K562 (cell line): ENCODE measurements around the gene SATB1. TPM values are rescaled to one million over a fixed set of nuclear protein-coding genes. Genes with fewer than 3 reads are reported as not detected.

ENCODE experiments used
- ATAC-seq: fragments of 200-7000 bp; cut with Tn5 transposase; 3 replicates; pipeline ENCODE4 v1.9.1; 2020; ENCODE audit warnings: moderate library complexity
- BruUV-seq: library from RNA; stranded (reverse); fragments of 400-500 nt; replicated peaks from 2 replicates; lab custom pipeline; 2021; lab: Mats Ljungman, UMichigan
- CTCF ChIA-PET: fragments of 300-600 bp; formaldehyde crosslinking; extraction: SDS; loops from one replicate; lab custom pipeline; 2021; ENCODE audit warnings: low intra/inter-chr PET ratio; lab: Yijun Ruan, JAX
- POLR2A ChIA-PET: fragments of 300-600, 350-650 bp; sonication (Branson Sonifier 250); formaldehyde crosslinking; extraction: SDS; loops from one replicate; lab custom pipeline; 2021; ENCODE audit warnings: antibody characterized with exemption, inconsistent platforms; lab: Yijun Ruan, JAX
- DNase-seq, 4 experiments: peaks; one replicate each; pipeline versions ENCODE4 v3.0.0 to v3.0.0-alpha.2; 2011 to 2018; ENCODE audit warnings: low spot score in 3 of 4, mixed read lengths in 3 of 4; ENCODE audit errors: extremely low read depth in 1 of 4
- FAIRE-seq: peaks from 2 replicates; lab custom pipeline; 2011; peaks lifted over from hg19 to GRCh38; lab: Jason Lieb, UNC
- H2AFZ ChIP-seq: 2 replicates; pipeline ENCODE4 v1.6.0; 2011; ENCODE audit warnings: low read depth, low read length, control low read depth, inconsistent platforms
- H3K27ac ChIP-seq: fragments of 200-600 bp; 3 replicates; pipeline ENCODE4 v1.8.0; 2011; ENCODE audit warnings: low read depth, mild to moderate bottlenecking, control low read depth, inconsistent platforms, low read length, moderate library complexity, mixed read lengths; ENCODE audit errors: extremely low read depth
- H3K27me3 ChIP-seq, 2 experiments: fragments of 300-600 bp in 1 of 2; 2 replicates in 1 of 2; 3 replicates in 1 of 2; pipeline versions ENCODE4 v1.6.0 to v1.8.0; 2011; ENCODE audit warnings: inconsistent platforms in 2 of 2, low read length in 2 of 2, mild to moderate bottlenecking in 1 of 2, mixed read lengths in 1 of 2, moderate library complexity in 1 of 2; ENCODE audit not compliant: control insufficient read depth in 2 of 2, insufficient read depth in 2 of 2
- H3K36me3 ChIP-seq: fragments of 300-600 bp; 3 replicates; pipeline ENCODE4 v1.8.0; 2011; ENCODE audit warnings: mild to moderate bottlenecking, low read length, inconsistent platforms; ENCODE audit not compliant: control insufficient read depth, insufficient read depth
- H3K4me1 ChIP-seq, 2 experiments: fragments of 200-600 bp in 1 of 2; replicated peaks in 1 of 2; 2 replicates in 1 of 2; 3 replicates in 1 of 2; pipeline versions ENCODE4 v1.5.1 to v1.8.0; 2011; ENCODE audit warnings: inconsistent platforms in 2 of 2, low read length in 2 of 2, mild to moderate bottlenecking in 1 of 2, mixed read lengths in 1 of 2, moderate library complexity in 1 of 2; ENCODE audit not compliant: control insufficient read depth in 2 of 2, insufficient read depth in 2 of 2
- H3K4me2 ChIP-seq: 2 replicates; pipeline ENCODE4 v1.6.1; 2011; ENCODE audit warnings: low read length, control low read depth, inconsistent platforms, mixed read lengths; ENCODE audit not compliant: insufficient read depth
- H3K4me3 ChIP-seq: fragments of 200-600 bp; sonication (generic), shearing (Covaris generic); 2 replicates; pipeline ENCODE4 v1.5.1; 2016; ENCODE audit warnings: control low read depth, inconsistent platforms
- H3K79me2 ChIP-seq: fragments of 200-600 bp; 3 replicates; pipeline ENCODE4 v1.8.0; 2011; ENCODE audit warnings: low read length, inconsistent platforms; ENCODE audit not compliant: control insufficient read depth, insufficient read depth
- H3K9ac ChIP-seq, 2 experiments: 2 replicates each; pipeline versions ENCODE4 v1.6.0 to v1.6.1; 2011; ENCODE audit warnings: low read depth in 2 of 2, low read length in 2 of 2, control low read depth in 1 of 2, inconsistent platforms in 1 of 2, mild to moderate bottlenecking in 1 of 2, mixed read lengths in 1 of 2; ENCODE audit not compliant: insufficient read depth in 1 of 2
- H3K9me1 ChIP-seq: one replicate; pipeline ENCODE4 v1.6.0; 2011; ENCODE audit warnings: inconsistent platforms, mild to moderate bottlenecking, low read length, moderate library complexity; ENCODE audit not compliant: control insufficient read depth, insufficient read depth
- H3K9me3 ChIP-seq: replicated peaks from 2 replicates; pipeline ENCODE4 v1.5.1; 2011; ENCODE audit warnings: low read depth, low read length, inconsistent platforms; ENCODE audit not compliant: control insufficient read depth, insufficient read depth
- H4K20me1 ChIP-seq: replicated peaks from 2 replicates; pipeline ENCODE4 v1.6.1; 2011; ENCODE audit warnings: low read length, inconsistent platforms, mixed read lengths; ENCODE audit not compliant: control insufficient read depth, insufficient read depth
- GTF2A2 ChIP-seq: IDR thresholded peaks from 2 replicates; pipeline ENCODE4 v1.6.1; 2016; ENCODE audit warnings: mild to moderate bottlenecking, missing genetic modification characterization, missing compliant biosample characterization
- GTF2E2 ChIP-seq: fragments of 200-800 bp; sonication (Bioruptor generic); IDR thresholded peaks from 2 replicates; pipeline ENCODE4 v1.6.1; 2016; ENCODE audit warnings: missing genetic modification characterization, missing compliant biosample characterization
- MAFF ChIP-seq: IDR thresholded peaks from 2 replicates; pipeline ENCODE4 v1.6.1; 2012; ENCODE audit warnings: low read length, improper control_type of control experiment
- MAFG ChIP-seq: fragments of 450-650 bp; conservative IDR thresholded peaks from 2 replicates; pipeline ENCODE4 v1.6.1; 2016; ENCODE audit warnings: missing genetic modification characterization, missing compliant biosample characterization
- SMAD3 ChIP-seq: fragments of 450-650 bp; formaldehyde crosslinking; conservative IDR thresholded peaks from 2 replicates; pipeline ENCODE4 v1.4.0; 2020; ENCODE audit warnings: mild to moderate bottlenecking
- in situ Hi-C: fragments of 300-500 bp; cut with MboI; formaldehyde crosslinking; loops from 4 replicates; pipeline ENCODE4 v1.15.0; 2018; ENCODE audit warnings: inconsistent platforms, mixed read lengths
- intact Hi-C: fragments of 100-400 bp; cut with micrococcal nuclease; formaldehyde crosslinking; loops from 2 replicates; pipeline ENCODE4 v1.14.2; 2022
- polyA plus RNA-seq, 8 experiments: library from polyadenylated mRNA; depleted of rRNA in 4 of 8; stranded (reverse) in 5 of 8; unstranded in 3 of 8; fragments of >200 nt; fragmentation: Nextera tagmentation in 2 of 8; fragmentation: Illumina TruSeq in 1 of 8; extraction: Ambion mirVana in 2 of 8; extraction: Trizol in 1 of 8; gene quantifications; 2 replicates each; pipeline versions ENCODE4 v1.2.1 to v1.2.3, GENCODE V29; 2011 to 2014; ENCODE audit warnings: inconsistent platforms in 1 of 8, missing spikeins in 1 of 8
- total RNA-seq, 7 experiments: library from RNA; depleted of rRNA in 6 of 7; stranded (reverse); fragments of >200 nt in 6 of 7; fragmentation: Illumina TruSeq in 2 of 7; extraction: Trizol in 2 of 7; gene quantifications; 2 replicates each; pipeline versions ENCODE4 v1.2.1 to v1.2.3, GENCODE V29; 2011 to 2021; ENCODE audit warnings: low replicate concordance in 1 of 7
- TF ChIP-seq, protein P1 (sequence below): fragments of 450-650 bp; formaldehyde crosslinking; conservative IDR thresholded peaks from 2 replicates; pipeline ENCODE4 v1.4.0; 2022; ENCODE audit warnings: mild to moderate bottlenecking, missing genetic modification characterization
- TF ChIP-seq, protein P2 (sequence below): fragments of 450-650 bp; IDR thresholded peaks from 2 replicates; pipeline ENCODE4 v1.6.1; 2016; ENCODE audit warnings: borderline replicate concordance
- TF ChIP-seq, protein P3 (sequence below): fragments of 250-450 bp; sonication (Bioruptor Pico); IDR thresholded peaks from 2 replicates; pipeline ENCODE4 v1.4.0; 2020

The SATB1 gene
- total and polyA plus RNA-seq, 9 of the 15 experiments (the other 6 are each of a cell fraction or from before 2014, with no cell fraction given) = 0.03 to 2.5 (median 0.15) TPM; not detected in 1

DNA sequence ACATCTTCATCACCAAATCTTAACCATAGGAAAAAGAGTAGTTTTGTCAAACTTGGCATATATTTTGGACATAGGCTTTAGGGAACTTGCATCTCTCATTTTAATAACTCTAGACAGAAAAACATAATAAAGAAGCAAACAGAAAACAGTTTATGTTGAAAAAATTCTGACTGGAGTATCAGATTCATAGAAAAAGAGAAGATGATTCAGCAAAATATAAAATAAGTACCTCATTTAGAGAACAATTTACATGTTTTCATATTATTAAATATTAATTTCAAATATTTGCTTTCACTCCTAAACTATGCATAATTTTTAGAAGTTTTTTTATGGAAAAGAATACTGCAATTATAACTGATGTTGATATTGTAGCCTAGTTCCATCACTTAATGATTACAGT is 12.5 kb downstream of the SATB1 start:
- in situ Hi-C loops = loop anchor here (25.0 kb wide), 1 partner anchor 975 kb away; no protein-coding TSS in a partner anchor
- H3K4me1 ChIP-seq = no peaks in the 10 kb centered on the region
- no peaks in the 10 kb centered on the region for H3K9me3 ChIP-seq
- no peak overlapping the region for H3K27ac ChIP-seq
- no peaks in the 10 kb centered on the region for H4K20me1 ChIP-seq
- DNase-seq (no peak), FAIRE-seq (no peak), ATAC-seq (no peak)
- H3K9me1 ChIP-seq = no peaks in the 10 kb centered on the region
- ChIA-PET CTCF (no interaction called here), POLR2A (no interaction called here)
- no peaks in the 10 kb centered on the region for H3K79me2 ChIP-seq
- H3K4me3 ChIP-seq = no peak overlapping the region
- no peaks in the 10 kb centered on the region for H3K27me3 ChIP-seq
- no peak overlapping the region for H3K9ac ChIP-seq
- H2AFZ ChIP-seq = no peak overlapping the region
- BruUV-seq = no TSS peak
- intact Hi-C loops = no loop called here
- H3K36me3 ChIP-seq = no peaks in the 10 kb centered on the region
- no peak overlapping the region for H3K4me2 ChIP-seq
- TF ChIP-seq GTF2E2 (tag) (no peak), GTF2A2 (tag) (no peak), MAFF (peak; percentile 22; the same call in 1 of the 2 replicates), MAFG (tag) (peak; percentile 58), SMAD3 (CRISPR knock-in tag) (no peak)
- TF ChIP-seq, protein P1, sequence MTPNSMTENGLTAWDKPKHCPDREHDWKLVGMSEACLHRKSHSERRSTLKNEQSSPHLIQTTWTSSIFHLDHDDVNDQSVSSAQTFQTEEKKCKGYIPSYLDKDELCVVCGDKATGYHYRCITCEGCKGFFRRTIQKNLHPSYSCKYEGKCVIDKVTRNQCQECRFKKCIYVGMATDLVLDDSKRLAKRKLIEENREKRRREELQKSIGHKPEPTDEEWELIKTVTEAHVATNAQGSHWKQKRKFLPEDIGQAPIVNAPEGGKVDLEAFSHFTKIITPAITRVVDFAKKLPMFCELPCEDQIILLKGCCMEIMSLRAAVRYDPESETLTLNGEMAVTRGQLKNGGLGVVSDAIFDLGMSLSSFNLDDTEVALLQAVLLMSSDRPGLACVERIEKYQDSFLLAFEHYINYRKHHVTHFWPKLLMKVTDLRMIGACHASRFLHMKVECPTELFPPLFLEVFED (CRISPR knock-in tag) = no peak
- TF ChIP-seq, protein P2, sequence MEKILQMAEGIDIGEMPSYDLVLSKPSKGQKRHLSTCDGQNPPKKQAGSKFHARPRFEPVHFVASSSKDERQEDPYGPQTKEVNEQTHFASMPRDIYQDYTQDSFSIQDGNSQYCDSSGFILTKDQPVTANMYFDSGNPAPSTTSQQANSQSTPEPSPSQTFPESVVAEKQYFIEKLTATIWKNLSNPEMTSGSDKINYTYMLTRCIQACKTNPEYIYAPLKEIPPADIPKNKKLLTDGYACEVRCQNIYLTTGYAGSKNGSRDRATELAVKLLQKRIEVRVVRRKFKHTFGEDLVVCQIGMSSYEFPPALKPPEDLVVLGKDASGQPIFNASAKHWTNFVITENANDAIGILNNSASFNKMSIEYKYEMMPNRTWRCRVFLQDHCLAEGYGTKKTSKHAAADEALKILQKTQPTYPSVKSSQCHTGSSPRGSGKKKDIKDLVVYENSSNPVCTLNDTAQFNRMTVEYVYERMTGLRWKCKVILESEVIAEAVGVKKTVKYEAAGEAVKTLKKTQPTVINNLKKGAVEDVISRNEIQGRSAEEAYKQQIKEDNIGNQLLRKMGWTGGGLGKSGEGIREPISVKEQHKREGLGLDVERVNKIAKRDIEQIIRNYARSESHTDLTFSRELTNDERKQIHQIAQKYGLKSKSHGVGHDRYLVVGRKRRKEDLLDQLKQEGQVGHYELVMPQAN = no peak
- TF ChIP-seq, protein P3, sequence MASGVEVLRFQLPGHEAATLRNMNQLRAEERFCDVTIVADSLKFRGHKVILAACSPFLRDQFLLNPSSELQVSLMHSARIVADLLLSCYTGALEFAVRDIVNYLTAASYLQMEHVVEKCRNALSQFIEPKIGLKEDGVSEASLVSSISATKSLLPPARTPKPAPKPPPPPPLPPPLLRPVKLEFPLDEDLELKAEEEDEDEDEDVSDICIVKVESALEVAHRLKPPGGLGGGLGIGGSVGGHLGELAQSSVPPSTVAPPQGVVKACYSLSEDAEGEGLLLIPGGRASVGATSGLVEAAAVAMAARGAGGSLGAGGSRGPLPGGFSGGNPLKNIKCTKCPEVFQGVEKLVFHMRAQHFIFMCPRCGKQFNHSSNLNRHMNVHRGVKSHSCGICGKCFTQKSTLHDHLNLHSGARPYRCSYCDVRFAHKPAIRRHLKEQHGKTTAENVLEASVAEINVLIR (CRISPR knock-in tag) = no peak
